Choroid plexus epithelial cell (primary cell): Measurements from ENCODE around the gene ZFAND2B.

ENCODE experiments used
- DNase-seq: peaks from one replicate; pipeline ENCODE4 v3.0.0-alpha.2; 2010; ENCODE audit warnings: low read depth
- H3K4me3 ChIP-seq: 2 replicates; pipeline ENCODE4 v1.5.1; 2011; ENCODE audit warnings: low read depth, mild to moderate bottlenecking, control low read depth, low read length, moderate library complexity
- TF ChIP-seq, protein P1 (sequence below): conservative IDR thresholded peaks from 2 replicates; pipeline ENCODE4 v1.5.1; 2011; ENCODE audit warnings: low read depth, mild to moderate bottlenecking, control low read depth, inconsistent platforms, low read length, moderate library complexity

Gene ZFAND2B

GRCh38 chr2:219249203-219249980 is 42.8 kb downstream of the ZFAND2B start:
- TF ChIP-seq, protein P1, sequence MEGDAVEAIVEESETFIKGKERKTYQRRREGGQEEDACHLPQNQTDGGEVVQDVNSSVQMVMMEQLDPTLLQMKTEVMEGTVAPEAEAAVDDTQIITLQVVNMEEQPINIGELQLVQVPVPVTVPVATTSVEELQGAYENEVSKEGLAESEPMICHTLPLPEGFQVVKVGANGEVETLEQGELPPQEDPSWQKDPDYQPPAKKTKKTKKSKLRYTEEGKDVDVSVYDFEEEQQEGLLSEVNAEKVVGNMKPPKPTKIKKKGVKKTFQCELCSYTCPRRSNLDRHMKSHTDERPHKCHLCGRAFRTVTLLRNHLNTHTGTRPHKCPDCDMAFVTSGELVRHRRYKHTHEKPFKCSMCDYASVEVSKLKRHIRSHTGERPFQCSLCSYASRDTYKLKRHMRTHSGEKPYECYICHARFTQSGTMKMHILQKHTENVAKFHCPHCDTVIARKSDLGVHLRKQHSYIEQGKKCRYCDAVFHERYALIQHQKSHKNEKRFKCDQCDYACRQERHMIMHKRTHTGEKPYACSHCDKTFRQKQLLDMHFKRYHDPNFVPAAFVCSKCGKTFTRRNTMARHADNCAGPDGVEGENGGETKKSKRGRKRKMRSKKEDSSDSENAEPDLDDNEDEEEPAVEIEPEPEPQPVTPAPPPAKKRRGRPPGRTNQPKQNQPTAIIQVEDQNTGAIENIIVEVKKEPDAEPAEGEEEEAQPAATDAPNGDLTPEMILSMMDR: no peak
- H3K4me3 ChIP-seq: no peak overlapping the region
- peak; percentile 76 for DNase-seq

GRCh38 chr2:219250049-219250781 is 43.6 kb downstream of the ZFAND2B start:
- H3K4me3 ChIP-seq: no peak overlapping the region
- TF ChIP-seq, protein P1: no peak
- no peak for DNase-seq

DNA sequence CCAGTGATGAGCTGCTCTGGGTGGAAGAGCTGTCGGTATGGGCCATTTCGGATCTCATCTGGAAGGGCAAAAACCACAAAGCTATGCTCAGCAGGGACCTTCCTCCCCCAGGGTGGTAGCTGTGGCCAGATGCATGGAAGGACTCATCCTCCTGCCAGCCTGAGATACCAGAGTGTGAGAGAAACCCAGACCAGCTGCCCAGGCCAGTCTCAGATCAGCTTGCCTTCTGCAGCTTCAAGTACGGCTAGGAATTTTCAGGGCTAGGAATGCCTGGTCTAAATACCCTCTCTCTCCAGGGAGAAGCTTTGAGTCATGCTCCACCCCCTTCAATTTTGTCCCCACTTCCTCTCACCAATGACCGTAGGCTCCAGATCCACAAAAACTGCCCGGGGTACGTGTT is 45.1 kb downstream of the ZFAND2B start:
- no peak for DNase-seq
- no peak overlapping the region for H3K4me3 ChIP-seq
- TF ChIP-seq, protein P1: no peak

GRCh38 chr2:219252084-219252483 is 45.5 kb downstream of the ZFAND2B start:
- no peak overlapping the region for H3K4me3 ChIP-seq
- DNase-seq: no peak
- TF ChIP-seq, protein P1: no peak

DNA sequence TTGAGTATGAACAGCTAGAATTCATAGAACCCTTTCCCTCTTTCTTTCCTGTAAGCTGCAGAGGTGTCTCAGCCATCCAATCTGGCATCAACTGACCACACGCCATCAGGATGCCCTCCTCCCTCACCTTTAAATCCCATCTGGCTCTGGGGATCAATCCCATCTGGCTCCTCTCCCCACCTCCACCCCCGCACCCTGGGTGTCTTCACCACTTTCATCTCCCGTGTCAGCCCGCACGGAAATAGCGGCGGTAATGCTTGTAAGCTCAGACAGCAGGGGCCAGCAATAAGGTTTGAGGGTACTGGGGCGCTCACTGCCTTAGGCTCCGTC is 46.0 kb downstream of the ZFAND2B start:
- peak overlapping the region; percentile 60 for H3K4me3 ChIP-seq
- no peak for DNase-seq
- TF ChIP-seq, protein P1: no peak

DNA sequence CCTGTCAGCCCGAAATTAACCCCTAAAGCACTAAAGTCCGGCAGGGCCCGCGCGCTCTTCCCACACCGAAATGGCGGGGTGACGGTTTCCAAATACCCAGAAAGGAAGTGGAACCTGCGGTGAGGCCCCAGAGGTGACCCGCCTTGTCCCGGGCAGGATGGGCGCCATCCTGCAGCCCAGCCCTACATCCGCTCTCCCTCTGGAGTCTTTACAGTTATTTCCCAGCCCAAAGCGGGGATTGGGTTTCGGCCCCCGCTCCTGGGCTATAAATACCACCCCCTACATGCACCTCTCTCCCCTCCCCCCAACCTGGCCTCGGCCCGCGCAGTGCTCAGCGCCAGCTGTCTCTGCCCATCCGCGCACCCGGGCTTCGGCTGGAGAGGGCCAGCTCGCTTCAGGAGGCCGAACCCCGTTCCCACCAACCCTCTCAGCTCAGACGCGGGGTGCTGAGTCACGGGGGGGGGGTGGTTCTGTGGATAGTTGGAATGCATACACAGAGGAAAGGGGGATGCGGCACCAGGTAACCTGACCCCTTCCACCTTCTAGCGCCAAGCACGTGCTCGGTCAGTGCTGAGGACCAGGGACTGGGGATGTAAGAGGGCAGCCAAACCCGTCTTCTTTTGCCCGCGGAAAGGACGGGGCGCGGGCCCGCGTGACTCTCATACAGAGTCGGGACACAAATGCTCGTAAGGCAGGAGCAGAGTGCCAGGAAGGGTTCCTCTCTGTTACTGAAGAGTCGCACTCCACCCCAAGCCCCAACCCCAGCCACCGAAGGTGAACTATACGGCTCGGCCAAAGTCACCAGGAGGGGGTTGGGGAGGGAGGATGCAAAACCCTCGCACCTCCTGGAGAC is 46.5 kb downstream of the ZFAND2B start, which contains the start of gene TUBA4B:
TUBA4B (plus strand) TSS at position 344 of the 853 bp plus-strand sequence; CDS start at position 509, 165 bp downstream.
- TF ChIP-seq, protein P1: no peak
- H3K4me3 ChIP-seq: peak within 1 kb of the TSS; percentile 60
- DNase-seq: no peak
